Left ventricle myocardium inferior (tissue), 1 donor: ENCODE measurements around the gene VWF. TPM values are rescaled to one million over a fixed set of nuclear protein-coding genes. Genes with fewer than 3 reads are reported as not detected.

ENCODE experiments used
- DNase-seq: peaks from one replicate; pipeline ENCODE4 v3.0.0-alpha.2; 2020
- H3K27ac ChIP-seq: fragments of 200-600 bp; replicated peaks from 2 replicates; pipeline ENCODE4 v1.8.0; 2021
- H3K27me3 ChIP-seq: fragments of 200-600 bp; 2 replicates; pipeline ENCODE4 v1.8.0; 2021; ENCODE audit warnings: low read depth
- H3K36me3 ChIP-seq: fragments of 200-600 bp; 2 replicates; pipeline ENCODE4 v1.8.0; 2021
- H3K4me1 ChIP-seq: fragments of 200-600 bp; 2 replicates; pipeline ENCODE4 v1.8.0; 2021
- H3K4me3 ChIP-seq: fragments of 200-600 bp; 2 replicates; pipeline ENCODE4 v1.8.0; 2021; ENCODE audit warnings: mild to moderate bottlenecking, moderate library complexity
- H3K9me3 ChIP-seq: fragments of 200-600 bp; replicated peaks from 2 replicates; pipeline ENCODE4 v1.8.0; 2021
- intact Hi-C: fragments of 100-400 bp; cut with micrococcal nuclease; formaldehyde crosslinking; loops from one replicate; pipeline ENCODE4 v1.11.0; 2022
- total RNA-seq: library from RNA; stranded (reverse); fragmentation: NEBNext Ultra II Directional; extraction: Animal tissue kit (Norgen Biotek cat#: 25700); gene quantifications from one replicate; pipeline ENCODE4 v1.2.1, GENCODE V29; 2021
- TF ChIP-seq, protein P1 (sequence below): fragments of 200-600 bp; IDR thresholded peaks from 2 replicates; pipeline ENCODE4 v1.8.0; 2021; ENCODE audit warnings: antibody characterized with exemption, mild to moderate bottlenecking, borderline replicate concordance
- donor health status: DM: no; HTN: yes; CAD: no; lungs with severe emphysema.

Gene VWF
- total RNA-seq, 1 donor from 2014 or later: 250 TPM

DNA sequence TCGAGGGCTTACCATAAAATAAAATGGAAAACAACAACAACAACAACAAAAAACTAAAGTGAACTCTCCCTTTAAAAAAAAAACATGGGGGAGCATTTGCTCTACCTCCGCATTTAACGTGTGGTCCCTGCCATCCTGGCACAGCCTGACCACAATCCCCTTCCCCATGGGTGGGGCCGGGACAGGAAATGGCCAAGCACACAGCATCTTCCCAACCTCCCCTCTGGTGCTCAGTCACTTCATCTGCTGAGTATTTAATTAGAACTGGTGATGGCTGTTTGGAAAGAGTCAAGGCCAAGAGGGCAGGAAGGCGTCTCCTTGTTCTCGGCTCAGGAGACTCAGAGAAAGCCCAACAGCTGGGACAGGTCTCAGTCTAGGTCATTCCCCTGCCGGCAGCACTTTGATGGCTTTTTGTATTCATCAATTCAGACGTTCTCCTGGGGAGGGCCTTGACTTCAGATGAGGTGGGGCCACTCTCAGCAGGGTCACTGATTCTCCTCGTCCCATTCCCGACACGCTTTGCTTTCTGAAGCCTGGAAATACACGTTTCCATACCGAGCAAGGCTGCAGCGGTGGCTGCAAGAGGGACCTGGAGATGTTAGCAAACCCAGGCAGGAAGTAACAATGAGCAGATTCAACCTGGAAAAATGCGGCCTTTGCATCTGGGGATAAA is 223.8 kb downstream of the VWF start:
- peaks cover 30% of the 10 kb centered on the region for H3K27me3 ChIP-seq
- H3K36me3 ChIP-seq: peaks cover 5% of the 10 kb centered on the region
- peaks cover 5% of the 10 kb centered on the region for H3K4me1 ChIP-seq
- H3K27ac ChIP-seq: no peak overlapping the region
- intact Hi-C loops: no loop called here
- no peak for DNase-seq
- TF ChIP-seq, protein P1, sequence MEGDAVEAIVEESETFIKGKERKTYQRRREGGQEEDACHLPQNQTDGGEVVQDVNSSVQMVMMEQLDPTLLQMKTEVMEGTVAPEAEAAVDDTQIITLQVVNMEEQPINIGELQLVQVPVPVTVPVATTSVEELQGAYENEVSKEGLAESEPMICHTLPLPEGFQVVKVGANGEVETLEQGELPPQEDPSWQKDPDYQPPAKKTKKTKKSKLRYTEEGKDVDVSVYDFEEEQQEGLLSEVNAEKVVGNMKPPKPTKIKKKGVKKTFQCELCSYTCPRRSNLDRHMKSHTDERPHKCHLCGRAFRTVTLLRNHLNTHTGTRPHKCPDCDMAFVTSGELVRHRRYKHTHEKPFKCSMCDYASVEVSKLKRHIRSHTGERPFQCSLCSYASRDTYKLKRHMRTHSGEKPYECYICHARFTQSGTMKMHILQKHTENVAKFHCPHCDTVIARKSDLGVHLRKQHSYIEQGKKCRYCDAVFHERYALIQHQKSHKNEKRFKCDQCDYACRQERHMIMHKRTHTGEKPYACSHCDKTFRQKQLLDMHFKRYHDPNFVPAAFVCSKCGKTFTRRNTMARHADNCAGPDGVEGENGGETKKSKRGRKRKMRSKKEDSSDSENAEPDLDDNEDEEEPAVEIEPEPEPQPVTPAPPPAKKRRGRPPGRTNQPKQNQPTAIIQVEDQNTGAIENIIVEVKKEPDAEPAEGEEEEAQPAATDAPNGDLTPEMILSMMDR: no peak
- no peak overlapping the region for H3K4me3 ChIP-seq
- H3K9me3 ChIP-seq: no peaks in the 10 kb centered on the region

GRCh38 chr12:5900076-5900475 is 224.4 kb downstream of the VWF start:
- peaks cover 36% of the 10 kb centered on the region for H3K27me3 ChIP-seq
- peaks cover 3% of the 10 kb centered on the region for H3K36me3 ChIP-seq
- TF ChIP-seq, protein P1: no peak
- no peak for DNase-seq
- no peak overlapping the region for H3K4me3 ChIP-seq
- H3K9me3 ChIP-seq: no peaks in the 10 kb centered on the region
- no peaks in the 10 kb centered on the region for H3K4me1 ChIP-seq
- intact Hi-C loops: no loop called here
- H3K27ac ChIP-seq: no peak overlapping the region

DNA sequence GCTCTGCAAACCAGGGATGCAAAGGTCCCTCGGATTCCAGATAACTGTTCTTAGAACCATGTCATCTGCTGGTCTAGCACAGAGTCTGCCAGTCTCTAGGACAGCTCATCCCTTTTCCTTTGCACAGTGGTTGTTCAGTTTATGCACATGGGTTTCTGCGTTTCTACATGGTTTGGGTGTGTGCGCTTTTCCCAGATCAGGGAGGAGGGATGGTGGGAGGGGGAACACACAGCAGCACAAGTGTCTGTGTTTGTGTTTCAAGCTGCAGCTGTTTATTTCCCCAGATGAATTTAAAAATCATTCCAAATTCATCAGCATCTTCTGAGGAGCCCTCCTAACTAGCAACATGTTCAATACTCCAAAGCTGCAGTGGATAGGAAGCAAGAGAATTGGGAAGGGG is 224.8 kb downstream of the VWF start:
- Histone ChIP-seq H3K4me1 (no peaks in the 10 kb centered on the region), H3K27ac (no peak overlapping the region), H3K27me3 (peaks cover 35% of the 10 kb centered on the region), H3K4me3 (no peak overlapping the region), H3K9me3 (no peaks in the 10 kb centered on the region), H3K36me3 (peaks cover 3% of the 10 kb centered on the region)
- intact Hi-C loops: no loop called here
- no peak for DNase-seq
- TF ChIP-seq, protein P1: no peak

GRCh38 chr12:5898874-5899273 is 225.6 kb downstream of the VWF start:
- H3K4me3 ChIP-seq: no peak overlapping the region
- peaks cover under 1% of the 10 kb centered on the region for H3K9me3 ChIP-seq
- TF ChIP-seq, protein P1: no peak
- H3K4me1 ChIP-seq: no peaks in the 10 kb centered on the region
- DNase-seq: no peak
- H3K27me3 ChIP-seq: peaks cover 34% of the 10 kb centered on the region
- H3K36me3 ChIP-seq: peaks cover 3% of the 10 kb centered on the region
- intact Hi-C loops: no loop called here
- no peak overlapping the region for H3K27ac ChIP-seq

Other genes starting within 250 kb of the VWF start
- gene ANO2, start 179.4 kb downstream of the VWF start, total RNA-seq: 13.0 TPM
- 55.5 TPM for gene CD9, start 75.7 kb upstream of the VWF start, total RNA-seq
- 0.08 TPM for gene PLEKHG6, start 186.0 kb upstream of the VWF start, total RNA-seq
- gene TNFRSF1A, start 217.4 kb upstream of the VWF start, total RNA-seq: 45.6 TPM